ENCODE data around the gene ITCH.
"Not testable (repeated sequence)": the region's sequence is repeated elsewhere in the genome, so short reads cannot be mapped to it uniquely, and the experiment has no call there.

The ITCH gene

GRCh38 chr20:34420146-34420545 is 57.1 kb downstream of the ITCH start:
- no peak for DNase-seq (ENCODE audit: low read depth)

- no peak for DNase-seq (ENCODE audit: low read depth)
Observed at GRCh38 chr20:34420975-34421374, 57.9 kb downstream of the ITCH start.

GRCh38 chr20:34421766-34422466 is 58.8 kb downstream of the ITCH start:
- no peak for DNase-seq (ENCODE audit: low read depth)

GRCh38 chr20:34425032-34425690 is 62.1 kb downstream of the ITCH start:
- not testable (repeated sequence) for DNase-seq (ENCODE audit: low read depth)

- no peak for DNase-seq (ENCODE audit: low read depth)
Observed at GRCh38 chr20:34426026-34426425, 63.0 kb downstream of the ITCH start.

GRCh38 chr20:34427331-34427730 is 64.3 kb downstream of the ITCH start:
- no peak for DNase-seq (ENCODE audit: low read depth)

GRCh38 chr20:34427784-34428183 is 64.7 kb downstream of the ITCH start:
- no peak for DNase-seq (ENCODE audit: low read depth)

GRCh38 chr20:34431168-34431567 is 68.1 kb downstream of the ITCH start:
- no peak for DNase-seq (ENCODE audit: low read depth)

- DNase-seq (ENCODE audit: low read depth) = not testable (repeated sequence)
Observed at GRCh38 chr20:34432663-34433062, 69.6 kb downstream of the ITCH start.

GRCh38 chr20:34433391-34433790 is 70.3 kb downstream of the ITCH start:
- DNase-seq (ENCODE audit: low read depth) = no peak

- DNase-seq (ENCODE audit: low read depth) = no peak
Observed at GRCh38 chr20:34435589-34435988, 72.5 kb downstream of the ITCH start.

GRCh38 chr20:34437330-34437986 is 74.4 kb downstream of the ITCH start:
- no peak for DNase-seq (ENCODE audit: low read depth)

- DNase-seq (ENCODE audit: low read depth) = no peak
Observed at GRCh38 chr20:34439168-34439567, 76.1 kb downstream of the ITCH start.

GRCh38 chr20:34441423-34441822 is 78.3 kb downstream of the ITCH start:
- DNase-seq (ENCODE audit: low read depth) = not testable (repeated sequence)

GRCh38 chr20:34443546-34443945 is 80.5 kb downstream of the ITCH start:
- no peak for DNase-seq (ENCODE audit: low read depth)

GRCh38 chr20:34445177-34446065 is 82.3 kb downstream of the ITCH start:
- no peak for DNase-seq (ENCODE audit: low read depth)

- DNase-seq (ENCODE audit: low read depth) = no peak
Observed at GRCh38 chr20:34448517-34448916, 85.4 kb downstream of the ITCH start.

- no peak for DNase-seq (ENCODE audit: low read depth)
Observed at GRCh38 chr20:34449674-34450592, 86.9 kb downstream of the ITCH start.

GRCh38 chr20:34452281-34452982 is 89.4 kb downstream of the ITCH start:
- no peak for DNase-seq (ENCODE audit: low read depth)

GRCh38 chr20:34458631-34459030 is 95.6 kb downstream of the ITCH start:
- DNase-seq (ENCODE audit: low read depth) = no peak
